GM12873 (cell line): ENCODE data around the gene EFCAB13.

ENCODE experiments used
- CTCF ChIP-seq: IDR thresholded peaks from 2 replicates; pipeline ENCODE4 v1.5.1; 2012; ENCODE audit warnings: low read depth, mild to moderate bottlenecking, moderate library complexity, low read length, control low read depth; ENCODE audit not compliant: insufficient read depth; ENCODE audit errors: missing control alignments

The EFCAB13 gene

GRCh38 chr17:47304186-47304585, 19.6 kb upstream of the EFCAB13 start:
- no peak for TF ChIP-seq CTCF

- no peak for TF ChIP-seq CTCF
These were observed 18.3 kb upstream of the EFCAB13 start for GRCh38 chr17:47305302-47305923.

GRCh38 chr17:47310186-47310733, 13.5 kb upstream of the EFCAB13 start:
- no peak for TF ChIP-seq CTCF

GRCh38 chr17:47311420-47311819, 12.3 kb upstream of the EFCAB13 start:
- no peak for TF ChIP-seq CTCF

GRCh38 chr17:47315451-47316266, 8.1 kb upstream of the EFCAB13 start:
- TF ChIP-seq CTCF, result peak; percentile 76

GRCh38 chr17:47316311-47316710, 7.4 kb upstream of the EFCAB13 start:
- TF ChIP-seq CTCF, result no peak

- no peak for TF ChIP-seq CTCF
These were observed 6.6 kb upstream of the EFCAB13 start for GRCh38 chr17:47317119-47317518.
